ENCODE measurements around the gene RNF146.
"Not testable (repeated sequence)": the region's sequence is repeated elsewhere in the genome, so short reads cannot be mapped to it uniquely, and the experiment has no call there.

RNF146 gene

DNA sequence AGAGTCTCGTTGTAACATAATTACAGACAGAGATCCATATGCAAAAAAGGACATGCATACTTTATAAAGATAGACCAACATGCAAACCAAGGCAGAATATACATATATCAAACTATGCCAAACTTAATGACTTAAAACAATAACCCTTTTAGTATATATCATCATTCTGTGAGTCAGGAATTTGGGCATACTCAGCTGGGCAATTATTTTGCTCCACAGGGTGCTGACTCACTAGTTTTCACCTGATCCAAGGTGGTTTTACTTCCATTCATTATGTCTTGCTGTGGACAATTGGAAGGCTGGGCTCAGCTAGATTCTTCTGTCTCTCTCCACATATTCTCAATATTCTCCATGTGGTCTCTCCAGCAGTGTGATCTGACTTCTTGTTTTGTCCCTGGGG, 41.2 kb upstream of the RNF146 start:
- Histone ChIP-seq H3K36me3 (ENCODE audit: low read depth) (no peaks in the 10 kb centered on the region), H3K27ac (ENCODE audit: poor library complexity, severe bottlenecking) (no peak overlapping the region), H3K27me3 (ENCODE audit: insufficient read depth, poor library complexity, severe bottlenecking) (no peaks in the 10 kb centered on the region), H3K4me1 (ENCODE audit: insufficient read depth, poor library complexity, severe bottlenecking) (no peaks in the 10 kb centered on the region), H3K9me3 (ENCODE audit: severe bottlenecking) (no peaks in the 10 kb centered on the region), H3K4me3 (ENCODE audit: severe bottlenecking) (no peak overlapping the region)
- ATAC-seq (ENCODE audit: low read depth): no peak
- DNase-seq (ENCODE audit: low spot score): no peak
- TF ChIP-seq CTCF (IDR thresholded peaks at IDR 0.05; ENCODE audit: poor library complexity, severe bottlenecking): no peak

DNA sequence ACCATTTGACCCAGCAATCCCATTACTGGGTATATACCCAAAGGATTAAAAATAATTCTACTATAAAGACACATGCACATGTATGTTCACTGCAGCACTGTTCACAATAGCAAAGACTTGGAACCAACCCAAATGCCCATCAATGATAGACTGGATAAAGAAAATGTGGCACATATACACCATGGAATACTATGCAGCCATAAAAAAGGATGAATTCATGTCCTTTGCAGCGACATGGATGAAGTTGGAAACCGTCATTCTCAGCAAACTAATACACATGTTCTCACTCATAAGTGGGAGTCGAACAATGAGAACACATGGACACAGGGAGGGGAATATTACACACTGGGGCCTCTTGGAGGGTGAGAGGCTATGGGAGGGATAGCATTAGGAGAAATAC, 32.8 kb upstream of the RNF146 start:
- not testable (repeated sequence) for H3K4me1 ChIP-seq (ENCODE audit: insufficient read depth, poor library complexity, severe bottlenecking); H3K27ac ChIP-seq (ENCODE audit: poor library complexity, severe bottlenecking); ATAC-seq (ENCODE audit: low read depth); DNase-seq (ENCODE audit: low spot score); H3K36me3 ChIP-seq (ENCODE audit: low read depth); H3K4me3 ChIP-seq (ENCODE audit: severe bottlenecking); H3K9me3 ChIP-seq (ENCODE audit: severe bottlenecking); H3K27me3 ChIP-seq (ENCODE audit: insufficient read depth, poor library complexity, severe bottlenecking)

- no peak for DNase-seq (ENCODE audit: low spot score)
- Histone ChIP-seq H3K9me3 (ENCODE audit: severe bottlenecking) (no peaks in the 10 kb centered on the region), H3K4me1 (ENCODE audit: insufficient read depth, poor library complexity, severe bottlenecking) (no peaks in the 10 kb centered on the region), H3K4me3 (ENCODE audit: severe bottlenecking) (no peak overlapping the region), H3K36me3 (ENCODE audit: low read depth) (no peaks in the 10 kb centered on the region), H3K27ac (ENCODE audit: poor library complexity, severe bottlenecking) (no peak overlapping the region), H3K27me3 (ENCODE audit: insufficient read depth, poor library complexity, severe bottlenecking) (no peaks in the 10 kb centered on the region)
- ATAC-seq (ENCODE audit: low read depth): no peak
- no peak for TF ChIP-seq CTCF (IDR thresholded peaks at IDR 0.05; ENCODE audit: poor library complexity, severe bottlenecking)
These were observed 23.2 kb upstream of the RNF146 start for GRCh38 chr6:127243501-127243900.

GRCh38 chr6:127247114-127248096, 19.3 kb upstream of the RNF146 start:
- no peaks in the 10 kb centered on the region for H3K9me3 ChIP-seq (ENCODE audit: severe bottlenecking)
- TF ChIP-seq CTCF (IDR thresholded peaks at IDR 0.05; ENCODE audit: poor library complexity, severe bottlenecking): no peak

GRCh38 chr6:127249621-127250020, 17.0 kb upstream of the RNF146 start:
- Histone ChIP-seq H3K9me3 (ENCODE audit: severe bottlenecking) (no peaks in the 10 kb centered on the region), H3K36me3 (ENCODE audit: low read depth) (no peaks in the 10 kb centered on the region), H3K4me1 (ENCODE audit: insufficient read depth, poor library complexity, severe bottlenecking) (no peaks in the 10 kb centered on the region), H3K27me3 (ENCODE audit: insufficient read depth, poor library complexity, severe bottlenecking) (no peaks in the 10 kb centered on the region), H3K27ac (ENCODE audit: poor library complexity, severe bottlenecking) (no peak overlapping the region), H3K4me3 (ENCODE audit: severe bottlenecking) (no peak overlapping the region)
- DNase-seq (ENCODE audit: low spot score) (no peak), ATAC-seq (ENCODE audit: low read depth) (no peak)
- TF ChIP-seq CTCF (IDR thresholded peaks at IDR 0.05; ENCODE audit: poor library complexity, severe bottlenecking): no peak

More at GRCh38 chr6:127247114-127248096, 19.3 kb upstream of the RNF146 start:
- no peaks in the 10 kb centered on the region for H3K27me3 ChIP-seq (ENCODE audit: insufficient read depth, poor library complexity, severe bottlenecking)
- H3K27ac ChIP-seq (ENCODE audit: poor library complexity, severe bottlenecking): no peak overlapping the region
- H3K4me1 ChIP-seq (ENCODE audit: insufficient read depth, poor library complexity, severe bottlenecking): no peaks in the 10 kb centered on the region
- DNase-seq (ENCODE audit: low spot score): no peak
- H3K4me3 ChIP-seq (ENCODE audit: severe bottlenecking): no peak overlapping the region
- ATAC-seq (ENCODE audit: low read depth): no peak
- no peaks in the 10 kb centered on the region for H3K36me3 ChIP-seq (ENCODE audit: low read depth)
